Measurements from ENCODE around the gene DPH1. TPM values are rescaled to one million over a fixed set of nuclear protein-coding genes. Genes with fewer than 3 reads are reported as not detected.

Gene DPH1
- total RNA-seq, 1 donor from 2014 or later = 14.7 TPM

DNA sequence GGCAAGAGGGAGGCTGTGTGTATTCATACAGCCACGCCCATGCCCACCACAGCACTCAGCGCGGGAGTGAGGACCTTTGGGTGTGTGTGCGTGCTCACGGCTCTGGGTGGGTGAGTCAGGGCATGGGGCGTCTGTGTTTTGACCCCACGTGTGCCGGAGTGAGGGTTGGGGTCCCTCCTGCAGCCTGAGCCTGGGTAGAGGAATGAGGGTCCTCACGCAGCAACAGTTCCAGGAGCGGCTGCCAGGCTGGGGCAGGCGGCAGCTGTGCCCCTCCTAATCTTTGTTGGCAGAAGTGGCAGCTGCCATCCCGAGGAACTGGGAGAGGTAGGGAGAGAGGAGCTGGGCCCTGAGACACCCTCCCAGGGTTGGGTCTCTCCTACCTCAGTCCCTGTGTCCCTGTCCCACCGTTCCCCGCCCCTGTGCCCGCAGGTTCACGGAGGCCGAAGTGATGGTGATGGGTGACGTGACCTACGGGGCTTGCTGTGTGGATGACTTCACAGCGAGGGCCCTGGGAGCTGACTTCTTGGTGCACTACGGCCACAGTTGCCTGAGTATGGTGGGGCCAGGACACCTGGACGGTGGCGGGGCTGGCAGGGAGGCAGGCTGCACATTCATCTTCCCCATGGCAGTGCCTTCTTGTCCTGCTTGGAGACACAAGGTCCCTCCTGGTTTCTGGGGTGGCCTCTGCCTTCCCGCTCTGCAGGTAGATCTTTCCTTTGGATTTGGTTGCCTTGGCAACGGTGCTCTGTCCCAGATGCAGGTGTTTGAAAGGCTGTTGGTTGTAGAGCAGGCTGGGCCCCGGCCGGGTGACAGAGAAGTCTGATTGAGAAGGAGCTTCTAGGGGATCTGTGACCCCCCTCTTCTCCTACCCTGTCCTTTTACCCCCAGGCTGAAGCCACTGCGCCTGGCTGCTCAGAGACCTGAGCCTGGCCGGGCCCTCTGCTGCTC is 5.9 kb downstream of the DPH1 start:
- TF ChIP-seq, protein P1, sequence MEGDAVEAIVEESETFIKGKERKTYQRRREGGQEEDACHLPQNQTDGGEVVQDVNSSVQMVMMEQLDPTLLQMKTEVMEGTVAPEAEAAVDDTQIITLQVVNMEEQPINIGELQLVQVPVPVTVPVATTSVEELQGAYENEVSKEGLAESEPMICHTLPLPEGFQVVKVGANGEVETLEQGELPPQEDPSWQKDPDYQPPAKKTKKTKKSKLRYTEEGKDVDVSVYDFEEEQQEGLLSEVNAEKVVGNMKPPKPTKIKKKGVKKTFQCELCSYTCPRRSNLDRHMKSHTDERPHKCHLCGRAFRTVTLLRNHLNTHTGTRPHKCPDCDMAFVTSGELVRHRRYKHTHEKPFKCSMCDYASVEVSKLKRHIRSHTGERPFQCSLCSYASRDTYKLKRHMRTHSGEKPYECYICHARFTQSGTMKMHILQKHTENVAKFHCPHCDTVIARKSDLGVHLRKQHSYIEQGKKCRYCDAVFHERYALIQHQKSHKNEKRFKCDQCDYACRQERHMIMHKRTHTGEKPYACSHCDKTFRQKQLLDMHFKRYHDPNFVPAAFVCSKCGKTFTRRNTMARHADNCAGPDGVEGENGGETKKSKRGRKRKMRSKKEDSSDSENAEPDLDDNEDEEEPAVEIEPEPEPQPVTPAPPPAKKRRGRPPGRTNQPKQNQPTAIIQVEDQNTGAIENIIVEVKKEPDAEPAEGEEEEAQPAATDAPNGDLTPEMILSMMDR (IDR thresholded peaks at IDR 0.05; ENCODE audit: insufficient read depth, low read length, severe bottlenecking) = no peak
- Histone ChIP-seq H3K4me3 (ENCODE audit: low read depth, low read length) (no peak overlapping the region), H3K36me3 (ENCODE audit: control insufficient read depth, insufficient read depth, low read length) (peaks cover 18% of the 10 kb centered on the region), H3K27me3 (ENCODE audit: control insufficient read depth, insufficient read depth, low read length) (no peaks in the 10 kb centered on the region)
- no peak for DNase-seq (ENCODE audit: low read depth)
- FAIRE-seq = no peak

DNA sequence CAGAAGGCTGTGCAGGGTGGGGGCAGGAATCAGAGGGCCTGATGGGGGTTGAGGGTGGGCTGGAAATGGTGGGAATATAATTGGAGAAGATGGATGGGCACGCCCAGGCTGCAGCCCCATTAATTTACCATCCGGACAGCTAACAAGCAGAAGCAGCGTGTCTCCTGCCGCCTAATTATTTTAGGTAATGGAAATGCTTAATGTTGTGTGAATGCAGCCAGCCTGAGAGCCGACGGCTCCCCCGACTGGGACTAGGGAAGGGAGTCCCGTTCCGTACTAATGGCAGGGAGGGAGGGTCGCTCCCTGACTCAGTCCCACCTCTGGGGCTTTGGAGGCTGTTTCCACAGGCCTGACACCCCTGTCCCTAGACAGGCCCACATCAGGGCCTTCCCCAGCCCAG is 7.2 kb downstream of the DPH1 start:
- H3K27me3 ChIP-seq (ENCODE audit: control insufficient read depth, insufficient read depth, low read length) = no peaks in the 10 kb centered on the region
- TF ChIP-seq, protein P1 (IDR thresholded peaks at IDR 0.05; ENCODE audit: insufficient read depth, low read length, severe bottlenecking) = no peak
- H3K4me3 ChIP-seq (ENCODE audit: low read depth, low read length) = no peak overlapping the region
- FAIRE-seq = no peak
- peaks cover 18% of the 10 kb centered on the region for H3K36me3 ChIP-seq (ENCODE audit: control insufficient read depth, insufficient read depth, low read length)
- no peak for DNase-seq (ENCODE audit: low read depth)

- Histone ChIP-seq H3K36me3 (ENCODE audit: control insufficient read depth, insufficient read depth, low read length) (peaks cover 28% of the 10 kb centered on the region), H3K4me3 (ENCODE audit: low read depth, low read length) (no peak overlapping the region), H3K27me3 (ENCODE audit: control insufficient read depth, insufficient read depth, low read length) (no peaks in the 10 kb centered on the region)
- no peak for DNase-seq (ENCODE audit: low read depth)
- FAIRE-seq = no peak
- TF ChIP-seq, protein P1 (IDR thresholded peaks at IDR 0.05; ENCODE audit: insufficient read depth, low read length, severe bottlenecking) = no peak
Measured at GRCh38 chr17:2040219-2040827, 10.4 kb downstream of the DPH1 start.

DNA sequence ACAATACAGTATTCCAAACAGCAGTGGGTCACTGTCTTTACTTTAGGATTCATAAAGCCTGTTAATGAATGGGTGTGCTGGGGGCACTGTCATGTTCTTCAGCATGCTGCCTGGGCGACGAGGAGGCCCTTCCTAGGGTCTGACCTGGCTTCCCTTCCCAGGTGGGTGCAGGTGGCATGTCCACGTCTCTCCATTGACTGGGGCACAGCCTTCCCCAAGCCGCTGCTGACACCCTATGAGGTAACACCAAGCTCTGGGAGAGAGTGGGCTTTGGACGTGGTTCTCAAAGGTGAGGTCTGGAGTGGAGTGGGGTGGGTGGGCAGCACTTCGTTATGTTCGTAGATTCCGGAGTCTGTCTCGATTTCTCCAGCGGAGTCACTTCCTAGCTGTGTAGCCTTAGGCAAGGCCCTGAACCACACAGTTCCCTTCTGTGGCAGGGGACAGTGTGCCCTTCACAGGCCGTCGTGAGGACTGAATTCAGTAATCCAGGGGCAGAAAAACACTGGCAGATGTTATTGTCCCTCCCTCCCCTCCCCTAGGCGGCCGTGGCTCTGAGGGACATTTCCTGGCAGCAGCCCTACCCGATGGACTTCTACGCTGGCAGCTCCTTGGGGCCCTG is 11.1 kb downstream of the DPH1 start:
- H3K36me3 ChIP-seq (ENCODE audit: control insufficient read depth, insufficient read depth, low read length) = peaks cover 24% of the 10 kb centered on the region
- no peak for FAIRE-seq

GRCh38 chr17:2041561-2042389 is 11.8 kb downstream of the DPH1 start, which contains the start of gene OVCA2:
Gene OVCA2 (plus strand): TSS chr17:2042022. CDS start chr17:2042048, 26 bp downstream.
- FAIRE-seq (peak; percentile 60), DNase-seq (ENCODE audit: low read depth) (peak; percentile 85)
- Histone ChIP-seq H3K4me3 (ENCODE audit: low read depth, low read length) (peak within 1 kb of the TSS; percentile 92), H3K27me3 (ENCODE audit: control insufficient read depth, insufficient read depth, low read length) (no peaks in the 10 kb centered on the region), H3K36me3 (ENCODE audit: control insufficient read depth, insufficient read depth, low read length) (peaks cover 17% of the 10 kb centered on the region)
- TF ChIP-seq, protein P1 (IDR thresholded peaks at IDR 0.05; ENCODE audit: insufficient read depth, low read length, severe bottlenecking) = peak; percentile 69

More for the DNA sequence above, 11.1 kb downstream of the DPH1 start:
- H3K27me3 ChIP-seq (ENCODE audit: control insufficient read depth, insufficient read depth, low read length) = no peaks in the 10 kb centered on the region
- H3K4me3 ChIP-seq (ENCODE audit: low read depth, low read length) = peak overlapping the region; percentile 92
- TF ChIP-seq, protein P1 (IDR thresholded peaks at IDR 0.05; ENCODE audit: insufficient read depth, low read length, severe bottlenecking) = no peak
- DNase-seq (ENCODE audit: low read depth) = no peak

Measured in bronchial epithelial cell (primary cell).